Fibroblast of lung (primary cell): ENCODE measurements around the gene CABCOCO1. TPM values are rescaled to one million over a fixed set of nuclear protein-coding genes. Genes with fewer than 3 reads are reported as not detected.

Experiments used
- DNase-seq, 2 donors: peaks; one replicate each; pipeline versions ENCODE4 v3.0.0 to v3.0.0-alpha.2; 2010; ENCODE audit warnings: low read depth in 2 of 2
- H2AFZ ChIP-seq: 2 replicates; pipeline ENCODE4 v1.5.1; 2012; ENCODE audit warnings: low read length, control low read depth, inconsistent platforms
- H3K27ac ChIP-seq: 2 replicates; pipeline ENCODE4 v1.5.1; 2011; ENCODE audit warnings: low read length, control low read depth; ENCODE audit not compliant: insufficient read depth
- H3K27me3 ChIP-seq: 2 replicates; pipeline ENCODE4 v1.5.1; 2011; ENCODE audit warnings: mild to moderate bottlenecking, low read length; ENCODE audit not compliant: control insufficient read depth, insufficient read depth
- H3K36me3 ChIP-seq: 2 replicates; pipeline ENCODE4 v1.5.1; 2011; ENCODE audit warnings: low read length; ENCODE audit not compliant: control insufficient read depth, insufficient read depth
- H3K4me1 ChIP-seq: 2 replicates; pipeline ENCODE4 v1.5.1; 2011; ENCODE audit warnings: low read length; ENCODE audit not compliant: control insufficient read depth, insufficient read depth; ENCODE audit errors: extremely low read depth
- H3K4me2 ChIP-seq: 2 replicates; pipeline ENCODE4 v1.5.1; 2011; ENCODE audit warnings: low read length, control low read depth; ENCODE audit not compliant: insufficient read depth; ENCODE audit errors: extremely low read depth
- H3K4me3 ChIP-seq, 4 experiments: fragments of 200-600 bp in 1 of 4; sonication (generic) in 1 of 4; replicated peaks in 1 of 4; 2 replicates each; pipeline ENCODE4 v1.5.1; 2011 to 2016; ENCODE audit warnings: low read length in 4 of 4, low read depth in 3 of 4, mild to moderate bottlenecking in 3 of 4, control low read depth in 2 of 4, inconsistent platforms in 1 of 4, mixed read lengths in 1 of 4; ENCODE audit not compliant: insufficient read depth in 1 of 4; ENCODE audit errors: control extremely low read depth in 1 of 4
- H3K79me2 ChIP-seq: 2 replicates; pipeline ENCODE4 v1.5.1; 2012; ENCODE audit warnings: mild to moderate bottlenecking, low read length, inconsistent platforms; ENCODE audit not compliant: control insufficient read depth, insufficient read depth
- H3K9ac ChIP-seq: 2 replicates; pipeline ENCODE4 v1.5.1; 2011; ENCODE audit warnings: mild to moderate bottlenecking, low read length, control low read depth; ENCODE audit not compliant: insufficient read depth
- H3K9me3 ChIP-seq: 2 replicates; pipeline ENCODE4 v1.5.1; 2012; ENCODE audit warnings: low read depth, low read length; ENCODE audit not compliant: control insufficient read depth, insufficient read depth
- H4K20me1 ChIP-seq: 2 replicates; pipeline ENCODE4 v1.5.1; 2011; ENCODE audit warnings: low read length; ENCODE audit not compliant: control insufficient read depth, insufficient read depth; ENCODE audit errors: extremely low read depth
- CTCF ChIP-seq, 2 donors: IDR thresholded peaks in 1 of 2; conservative IDR thresholded peaks in 1 of 2; 1 replicate in 1 of 2; 2 replicates in 1 of 2; pipeline ENCODE4 v1.5.1; 2011 to 2012; ENCODE audit warnings: low read length in 2 of 2, control low read depth in 1 of 2, inconsistent platforms in 1 of 2, low read depth in 1 of 2, mild to moderate bottlenecking in 1 of 2
- EZH2 ChIP-seq: IDR thresholded peaks from 2 replicates; pipeline ENCODE4 v1.5.1; 2012; ENCODE audit warnings: low read length, control low read depth, mild to moderate bottlenecking; ENCODE audit errors: missing control alignments
- polyA plus RNA-seq, 2 donors: library from polyadenylated mRNA; depleted of rRNA in 1 of 2; stranded (reverse) in 1 of 2; unstranded in 1 of 2; fragments of >200 nt; gene quantifications; 2 replicates each; pipeline ENCODE4 v1.2.1, GENCODE V29; 2011 to 2012; ENCODE audit warnings: missing spikeins in 1 of 2
- total RNA-seq: library from RNA; depleted of rRNA; stranded (reverse); fragments of >200 nt; gene quantifications from 2 replicates; pipeline ENCODE4 v1.2.1, GENCODE V29; 2014

Gene CABCOCO1
- total and polyA plus RNA-seq, 2 donors (not counting 1 experiment from before 2014, with no cell fraction given), result 0.83 to 1.6 TPM

- H3K9me3 ChIP-seq, result no peaks in the 10 kb centered on the region
- no peaks in the 10 kb centered on the region for H3K4me1 ChIP-seq
- H3K9ac ChIP-seq, result no peak overlapping the region
- H3K36me3 ChIP-seq, result no peaks in the 10 kb centered on the region
- H2AFZ ChIP-seq, result no peak overlapping the region
- H3K27me3 ChIP-seq, result no peaks in the 10 kb centered on the region
- DNase-seq, result no peak
- H4K20me1 ChIP-seq, result no peaks in the 10 kb centered on the region
- no peak for TF ChIP-seq CTCF (conservative IDR thresholded peaks at IDR 0.05 in 1 of 2, IDR thresholded peaks at IDR 0.05 in 1 of 2; ENCODE audit: low read depth in 1 of 2, low read length in 2 of 2)
- H3K27ac ChIP-seq, result no peak overlapping the region
- no peaks in the 10 kb centered on the region for H3K79me2 ChIP-seq
- H3K4me3 ChIP-seq, result no peak overlapping the region
- no peak overlapping the region for H3K4me2 ChIP-seq
These were observed 9.0 kb upstream of the CABCOCO1 start for GRCh38 chr10:61653699-61654098.

- no peaks in the 10 kb centered on the region for H3K79me2 ChIP-seq
- no peaks in the 10 kb centered on the region for H4K20me1 ChIP-seq
- peak in 1 of 2 donors; percentile 72 for DNase-seq
- H3K36me3 ChIP-seq, result no peaks in the 10 kb centered on the region
- TF ChIP-seq EZH2 (no peak), CTCF (conservative IDR thresholded peaks at IDR 0.05 in 1 of 2, IDR thresholded peaks at IDR 0.05 in 1 of 2; ENCODE audit: low read depth in 1 of 2, low read length in 2 of 2) (no peak)
- no peaks in the 10 kb centered on the region for H3K9me3 ChIP-seq
- H3K4me2 ChIP-seq, result no peak overlapping the region
- H2AFZ ChIP-seq, result no peak overlapping the region
- no peak overlapping the region for H3K27ac ChIP-seq
- no peak overlapping the region for H3K4me3 ChIP-seq
- H3K9ac ChIP-seq, result no peak overlapping the region
- no peaks in the 10 kb centered on the region for H3K27me3 ChIP-seq
- no peaks in the 10 kb centered on the region for H3K4me1 ChIP-seq
These were observed 7.3 kb upstream of the CABCOCO1 start for GRCh38 chr10:61655335-61655851.

DNA sequence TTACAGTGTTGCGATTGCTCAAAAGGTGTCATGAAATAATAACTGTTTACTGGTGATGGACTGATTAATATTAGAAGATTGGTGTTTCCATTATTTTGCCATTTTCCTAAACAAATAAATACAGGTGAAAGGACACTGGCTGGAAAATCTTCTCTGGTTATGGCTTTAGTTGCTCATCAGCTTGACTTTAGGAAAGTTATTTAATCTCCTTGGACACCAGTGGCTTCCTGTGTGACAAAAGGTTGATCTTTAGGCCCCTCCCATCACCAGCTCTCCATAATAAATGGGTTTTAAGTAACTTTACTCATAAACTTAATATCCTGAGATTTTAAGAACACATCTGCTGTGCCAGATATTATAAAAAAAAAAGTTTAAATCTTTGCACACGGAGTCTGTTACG lies 737 bp downstream of the CABCOCO1 start:
- Histone ChIP-seq H3K36me3 (no peaks in the 10 kb centered on the region), H3K79me2 (no peaks in the 10 kb centered on the region), H3K9ac (no peak overlapping the region), H2AFZ (no peak overlapping the region), H3K9me3 (no peaks in the 10 kb centered on the region), H3K4me2 (peak overlapping the region; percentile 65), H4K20me1 (no peaks in the 10 kb centered on the region), H3K27me3 (no peaks in the 10 kb centered on the region), H3K27ac (no peak overlapping the region), H3K4me1 (no peaks in the 10 kb centered on the region), H3K4me3 (peak overlapping the region in 3 of 4 experiments; percentile 45 to 74 (median 71))
- TF ChIP-seq EZH2 (no peak), CTCF (conservative IDR thresholded peaks at IDR 0.05 in 1 of 2, IDR thresholded peaks at IDR 0.05 in 1 of 2; ENCODE audit: low read depth in 1 of 2, low read length in 2 of 2) (no peak)
- no peak for DNase-seq
